GM12874 (cell line): ENCODE data around the gene DCHS2.

Source experiments
- TF ChIP-seq, protein P1 (sequence below): IDR thresholded peaks from 2 replicates; pipeline ENCODE4 v1.5.1; 2011; ENCODE audit warnings: low read depth, mild to moderate bottlenecking, control low read depth, low read length, moderate library complexity; ENCODE audit not compliant: insufficient read depth

Gene DCHS2

DNA sequence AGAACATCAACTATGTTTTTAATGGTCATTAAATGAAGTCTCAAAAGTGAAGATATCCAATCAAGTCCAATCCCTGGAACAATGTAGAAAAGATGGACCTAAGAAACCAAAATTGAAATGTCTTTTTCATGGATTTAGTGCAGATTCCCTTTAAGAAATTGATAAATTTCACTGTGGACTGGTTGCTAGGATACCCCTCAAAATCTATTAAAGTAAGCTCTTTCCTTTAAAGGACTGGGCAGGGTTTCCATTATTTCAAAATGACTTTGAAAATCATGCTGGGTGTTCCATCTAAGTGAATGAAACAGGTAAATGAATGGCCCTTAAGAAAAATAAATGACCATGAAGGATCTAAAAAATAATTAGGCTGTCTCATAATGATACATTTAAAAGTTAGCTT, 30.0 kb upstream of the DCHS2 start:
- TF ChIP-seq, protein P1, sequence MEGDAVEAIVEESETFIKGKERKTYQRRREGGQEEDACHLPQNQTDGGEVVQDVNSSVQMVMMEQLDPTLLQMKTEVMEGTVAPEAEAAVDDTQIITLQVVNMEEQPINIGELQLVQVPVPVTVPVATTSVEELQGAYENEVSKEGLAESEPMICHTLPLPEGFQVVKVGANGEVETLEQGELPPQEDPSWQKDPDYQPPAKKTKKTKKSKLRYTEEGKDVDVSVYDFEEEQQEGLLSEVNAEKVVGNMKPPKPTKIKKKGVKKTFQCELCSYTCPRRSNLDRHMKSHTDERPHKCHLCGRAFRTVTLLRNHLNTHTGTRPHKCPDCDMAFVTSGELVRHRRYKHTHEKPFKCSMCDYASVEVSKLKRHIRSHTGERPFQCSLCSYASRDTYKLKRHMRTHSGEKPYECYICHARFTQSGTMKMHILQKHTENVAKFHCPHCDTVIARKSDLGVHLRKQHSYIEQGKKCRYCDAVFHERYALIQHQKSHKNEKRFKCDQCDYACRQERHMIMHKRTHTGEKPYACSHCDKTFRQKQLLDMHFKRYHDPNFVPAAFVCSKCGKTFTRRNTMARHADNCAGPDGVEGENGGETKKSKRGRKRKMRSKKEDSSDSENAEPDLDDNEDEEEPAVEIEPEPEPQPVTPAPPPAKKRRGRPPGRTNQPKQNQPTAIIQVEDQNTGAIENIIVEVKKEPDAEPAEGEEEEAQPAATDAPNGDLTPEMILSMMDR, result no peak

DNA sequence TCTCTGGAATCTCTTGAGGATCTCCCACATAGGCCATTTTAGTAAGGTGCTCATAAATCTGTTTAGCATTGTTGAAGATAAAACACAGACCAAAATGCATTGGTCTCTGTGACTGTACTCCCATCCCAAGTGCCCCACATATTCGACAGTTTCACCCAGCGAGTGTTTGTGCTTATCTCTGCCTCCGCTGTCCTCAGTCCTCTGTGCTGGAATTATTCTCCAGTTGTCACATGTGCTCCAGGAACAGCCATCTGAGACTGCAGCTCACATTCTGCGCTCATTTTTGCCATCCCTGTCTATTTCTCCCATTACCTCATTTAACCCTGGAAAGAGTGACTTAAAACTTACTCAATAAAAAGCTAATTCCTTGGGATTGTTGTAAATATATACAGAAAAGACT, 27.6 kb upstream of the DCHS2 start:
- TF ChIP-seq, protein P1, result no peak

DNA sequence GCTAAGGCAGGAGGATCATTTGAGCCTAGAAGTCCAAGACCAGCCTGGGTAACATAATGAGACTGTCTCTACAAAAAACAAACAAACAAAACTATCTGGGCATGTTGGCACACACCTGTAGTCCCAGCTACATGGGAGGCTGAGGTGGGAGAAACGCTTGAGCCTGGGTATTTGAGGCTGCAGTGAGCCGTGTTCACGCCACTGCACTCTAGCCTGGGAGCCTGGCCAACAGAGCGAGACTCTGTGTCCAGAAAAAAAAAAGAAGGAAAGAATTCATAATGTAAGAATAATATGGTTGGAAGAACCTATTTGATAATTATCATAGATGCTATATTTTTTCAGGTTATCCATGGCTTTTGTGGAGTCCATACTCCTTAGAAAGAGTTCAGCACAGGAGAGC, 26.0 kb upstream of the DCHS2 start:
- TF ChIP-seq, protein P1, result no peak

DNA sequence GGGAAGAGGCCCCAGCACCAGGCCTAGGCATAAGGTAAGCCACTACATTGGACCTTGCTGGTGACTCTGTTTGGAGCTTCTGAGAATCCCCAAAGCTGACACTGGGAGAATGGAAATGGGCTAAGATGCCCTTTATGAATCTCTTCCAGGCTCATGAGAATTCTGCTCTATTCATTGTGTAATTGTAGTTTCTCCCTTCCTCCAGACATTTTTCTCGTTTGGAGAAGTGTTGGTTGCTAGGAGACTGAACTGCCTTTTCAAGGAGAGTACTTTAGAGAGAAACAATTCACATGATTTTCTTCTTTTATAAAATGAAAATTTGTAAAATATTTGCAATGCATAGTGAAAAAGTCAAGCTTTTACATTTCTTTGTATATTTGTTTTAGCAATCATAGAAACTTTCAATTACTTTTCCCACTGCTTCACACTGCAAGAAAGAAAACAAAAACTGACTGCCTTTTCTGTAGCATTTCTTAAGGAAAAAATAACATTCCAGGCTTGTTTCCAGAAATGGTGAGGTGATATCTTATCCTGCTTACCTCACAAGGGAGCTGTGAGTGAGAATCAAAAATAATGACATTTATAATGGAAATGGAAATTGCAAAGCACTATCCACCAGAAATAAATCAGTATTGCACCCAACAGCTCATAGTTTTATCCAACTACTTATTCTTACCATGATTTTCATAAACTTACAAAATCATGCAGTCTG, 24.9 kb upstream of the DCHS2 start:
- TF ChIP-seq, protein P1, result no peak

DNA sequence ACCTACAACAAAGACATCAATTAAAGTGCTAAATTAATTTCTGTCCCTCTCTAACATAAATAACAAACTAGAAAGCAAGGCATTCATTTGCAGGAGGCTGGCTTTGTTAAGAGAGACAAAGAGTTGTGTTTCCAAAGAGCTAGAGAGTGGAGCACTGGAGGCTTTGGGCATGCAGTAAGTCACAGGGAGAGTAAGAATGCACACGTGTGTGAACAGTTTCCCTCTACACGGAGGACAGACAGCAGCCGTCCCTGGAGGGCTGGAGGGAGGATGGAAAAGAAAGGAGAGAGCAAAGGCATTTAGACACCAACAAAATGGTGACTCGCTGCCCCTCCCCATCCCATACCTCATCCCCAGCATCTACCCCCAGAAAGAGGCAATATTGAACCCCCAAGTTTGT, 20.4 kb upstream of the DCHS2 start:
- TF ChIP-seq, protein P1, result no peak

DNA sequence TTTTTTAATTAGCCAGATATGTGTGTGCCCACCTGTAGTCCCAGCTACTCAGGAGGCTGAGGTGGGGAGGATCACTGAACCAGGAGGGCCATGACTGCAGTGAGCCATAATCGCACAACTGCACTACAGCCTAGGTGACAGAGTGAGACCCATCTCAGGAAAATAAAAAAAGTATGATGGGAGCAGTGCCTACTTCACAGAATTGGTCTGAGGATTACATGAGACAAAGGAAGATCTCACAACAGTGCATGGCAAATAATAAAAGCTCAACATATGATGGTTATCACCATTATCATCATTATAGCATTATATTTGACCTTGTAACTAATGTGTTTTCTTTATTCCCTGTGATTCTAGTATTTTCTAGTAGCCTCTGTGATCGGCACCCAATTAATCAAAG, 19.9 kb upstream of the DCHS2 start:
- TF ChIP-seq, protein P1, result no peak

DNA sequence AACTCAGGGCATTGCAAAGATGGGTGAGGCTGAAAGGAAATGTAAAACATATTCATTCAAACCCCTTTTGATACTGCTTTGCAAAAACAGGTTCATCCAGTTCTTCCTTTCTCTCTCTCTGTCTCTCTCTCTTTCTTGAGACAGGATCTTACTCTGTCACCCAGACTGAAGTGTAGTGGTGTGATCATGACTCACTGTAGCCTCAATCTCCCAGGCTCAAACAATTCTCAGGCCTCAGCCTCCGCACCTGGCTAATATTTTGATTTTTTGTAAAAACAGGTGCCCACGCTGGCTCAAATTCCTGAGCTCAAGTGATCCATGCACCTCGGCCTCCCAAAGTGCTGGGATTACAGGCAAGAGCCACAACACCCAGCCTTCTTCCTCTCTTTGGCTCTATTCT, 15.6 kb upstream of the DCHS2 start:
- TF ChIP-seq, protein P1, result no peak
